HepG2 (cell line): ENCODE results near the gene FAM234B. TPM values are rescaled to one million over a fixed set of nuclear protein-coding genes. Genes with fewer than 3 reads are reported as not detected.
A peak's percentile ranks its signal among the peaks of the same experiment; 100 is the strongest.

Experiments
- ATAC-seq: fragments of 200-7000 bp; cut with Tn5 transposase; 3 replicates; pipeline ENCODE4 v1.9.1; 2020; ENCODE audit warnings: mild to moderate bottlenecking, moderate library complexity
- BruUV-seq: library from RNA; stranded (reverse); fragments of 400-500 nt; replicated peaks from 2 replicates; lab custom pipeline; 2021; lab: Mats Ljungman, UMichigan
- CTCF ChIA-PET: fragments of 300-600 bp; formaldehyde crosslinking; extraction: SDS; loops from one replicate; lab custom pipeline; 2021; ENCODE audit warnings: low total read pairs, inconsistent platforms, low intra/inter-chr PET ratio; lab: Yijun Ruan, JAX
- POLR2A ChIA-PET: fragments of 350-600 bp; sonication (Branson Sonifier 250); formaldehyde crosslinking; loops from one replicate; lab custom pipeline; 2020; ENCODE audit warnings: antibody characterized with exemption, inconsistent platforms; lab: Yijun Ruan, JAX
- DNase-seq: peaks from one replicate; pipeline ENCODE4 v3.0.0-alpha.2; 2015; ENCODE audit warnings: low spot score
- FAIRE-seq: peaks from 3 replicates; lab custom pipeline; 2011; peaks lifted over from hg19 to GRCh38; lab: Jason Lieb, UNC
- H2AFZ ChIP-seq: one replicate; pipeline ENCODE4 v1.6.1; 2011; ENCODE audit warnings: low read length, inconsistent platforms
- H3K27ac ChIP-seq: fragments of 300-600 bp; 3 replicates; pipeline ENCODE4 v1.8.0; 2011; ENCODE audit warnings: mixed run types, mild to moderate bottlenecking, mixed read lengths, low read length, inconsistent platforms; ENCODE audit not compliant: insufficient read depth; ENCODE audit errors: extremely low read length
- H3K27me3 ChIP-seq, 2 experiments: fragments of 200-600 bp in 1 of 2; 2 replicates in 1 of 2; 3 replicates in 1 of 2; pipeline versions ENCODE4 v1.6.0 to v1.8.0; 2011; ENCODE audit warnings: low read length in 2 of 2, mild to moderate bottlenecking in 2 of 2, moderate library complexity in 2 of 2, inconsistent platforms in 1 of 2; ENCODE audit not compliant: insufficient read depth in 2 of 2, control insufficient read depth in 1 of 2
- H3K36me3 ChIP-seq, 2 experiments: fragments of 200-600 bp in 1 of 2; replicated peaks in 1 of 2; 2 replicates in 1 of 2; 3 replicates in 1 of 2; pipeline versions ENCODE4 v1.5.1 to v1.8.0; 2011; ENCODE audit warnings: low read length in 2 of 2, inconsistent platforms in 1 of 2; ENCODE audit not compliant: insufficient read depth in 2 of 2, control insufficient read depth in 1 of 2
- H3K4me1 ChIP-seq: 2 replicates; pipeline ENCODE4 v1.5.1; 2012; ENCODE audit warnings: low read length, inconsistent platforms; ENCODE audit not compliant: insufficient read depth
- H3K4me2 ChIP-seq: 2 replicates; pipeline ENCODE4 v1.6.0; 2011; ENCODE audit warnings: low read depth, low read length, inconsistent platforms
- H3K4me3 ChIP-seq, 3 experiments: fragments of 200-600 bp in 1 of 3; sonication (generic), shearing (Covaris generic) in 1 of 3; replicated peaks in 1 of 3; 2 replicates each; pipeline ENCODE4 v1.5.1; 2011 to 2016; ENCODE audit warnings: low read length in 3 of 3, inconsistent platforms in 2 of 3, low read depth in 2 of 3, mild to moderate bottlenecking in 2 of 3, control low read depth in 1 of 3, mixed read lengths in 1 of 3; ENCODE audit not compliant: insufficient read depth in 1 of 3
- H3K79me2 ChIP-seq: one replicate; pipeline ENCODE4 v1.6.1; 2011; ENCODE audit warnings: low read length, inconsistent platforms; ENCODE audit not compliant: insufficient read depth
- H3K9ac ChIP-seq: 2 replicates; pipeline ENCODE4 v1.6.0; 2011; ENCODE audit warnings: mild to moderate bottlenecking, low read depth, low read length, inconsistent platforms; ENCODE audit not compliant: insufficient read depth
- H3K9me3 ChIP-seq: 2 replicates; pipeline ENCODE4 v1.5.1; 2012; ENCODE audit warnings: mild to moderate bottlenecking, low read length
- H4K20me1 ChIP-seq: 2 replicates; pipeline ENCODE4 v1.6.0; 2011; ENCODE audit warnings: inconsistent platforms, mild to moderate bottlenecking, low read length, moderate library complexity; ENCODE audit not compliant: insufficient read depth
- EP300 ChIP-seq, 3 experiments: sonication (generic) in 1 of 3; formaldehyde crosslinking in 1 of 3; IDR thresholded peaks; 2 replicates each; pipeline versions ENCODE4 v1.5.1 to v1.6.1; 2011 to 2020; ENCODE audit warnings: low read depth in 2 of 3, low read length in 2 of 3, borderline replicate concordance in 1 of 3, improper control_type of control experiment in 1 of 3, mild to moderate bottlenecking in 1 of 3, missing genetic modification reagents in 1 of 3, moderate library complexity in 1 of 3
- FOSL2 ChIP-seq: sonication (generic); formaldehyde crosslinking; IDR thresholded peaks from 2 replicates; pipeline ENCODE4 v1.4.0; 2020; ENCODE audit warnings: missing genetic modification reagents
- KDM6A ChIP-seq: IDR thresholded peaks from 2 replicates; pipeline ENCODE4 v1.6.1; 2016; ENCODE audit warnings: low read depth
- MAFF ChIP-seq: IDR thresholded peaks from 2 replicates; pipeline ENCODE4 v1.6.1; 2011; ENCODE audit warnings: low read depth, low read length, improper control_type of control experiment
- MAFK ChIP-seq, 2 experiments: IDR thresholded peaks in 1 of 2; conservative IDR thresholded peaks in 1 of 2; 2 replicates each; pipeline ENCODE4 v1.6.1; 2011; ENCODE audit warnings: improper control_type of control experiment in 2 of 2, low read length in 2 of 2
- MIER3 ChIP-seq: IDR thresholded peaks from 2 replicates; pipeline ENCODE4 v1.6.1; 2016; ENCODE audit warnings: missing compliant biosample characterization, borderline replicate concordance
- NFE2L2 ChIP-seq: fragments of 150-350 bp; IDR thresholded peaks from 2 replicates; pipeline ENCODE4 v1.6.1; 2014; ENCODE audit warnings: low read length
- ZNF550 ChIP-seq: sonication (generic); formaldehyde crosslinking; IDR thresholded peaks from 2 replicates; pipeline ENCODE4 v1.4.0; 2020; ENCODE audit warnings: mild to moderate bottlenecking, missing genetic modification reagents, borderline replicate concordance
- ZNF672 ChIP-seq: sonication (generic); formaldehyde crosslinking; IDR thresholded peaks from 2 replicates; pipeline ENCODE4 v1.8.1; 2022; ENCODE audit warnings: missing genetic modification reagents
- ZXDC ChIP-seq: sonication (generic); formaldehyde crosslinking; IDR thresholded peaks from 2 replicates; pipeline ENCODE4 v1.5.0; 2020; ENCODE audit warnings: mild to moderate bottlenecking, missing genetic modification reagents
- WGBS: methylation state at CpG from one replicate; pipeline ENCODE4 v1.1.6; 2017; ENCODE audit warnings: low lambda C conversion rate; 5-methylcytosine and 5-hydroxymethylcytosine counted together
- in situ Hi-C: cut with HindIII; loops from 2 replicates; pipeline ENCODE4 v1.10.0; 2017; ENCODE audit warnings: low pct_unique_long_range_greater_than_20kb; ENCODE audit not compliant: extremely low pct_ligation_motif_present
- intact Hi-C: fragments of 100-400 bp; cut with micrococcal nuclease; formaldehyde crosslinking; loops from one replicate; pipeline ENCODE4 v1.10.0; 2022; ENCODE audit not compliant: unreplicated experiment
- polyA plus RNA-seq, 8 experiments: library from polyadenylated mRNA; depleted of rRNA in 3 of 8; stranded (reverse) in 7 of 8; unstranded in 1 of 8; fragments of >200 nt; fragmentation: Illumina TruSeq in 4 of 8; extraction: Trizol in 4 of 8; gene quantifications; 2 replicates each; pipeline versions ENCODE4 v1.2.1 to v1.2.3, GENCODE V29; 2011 to 2016; ENCODE audit warnings: low read depth in 4 of 8, missing spikeins in 1 of 8, mixed read lengths in 1 of 8; ENCODE audit not compliant: insufficient read depth in 1 of 8
- total RNA-seq, 5 experiments: library from RNA; depleted of rRNA; stranded (reverse); fragments of >200 nt; fragmentation: Illumina TruSeq; extraction: Trizol; gene quantifications; 2 replicates each; pipeline ENCODE4 v1.2.3, GENCODE V29; 2016; ENCODE audit warnings: low read depth in 1 of 5

Gene FAM234B
- total and polyA plus RNA-seq, 2 of the 13 experiments (the other 11 are each of a cell fraction or from before 2014, with no cell fraction given) = 7.8 to 13.8 TPM

GRCh38 chr12:13112968-13113367 is 68.8 kb downstream of the FAM234B start:
- FAIRE-seq = no peak
- peaks cover 6% of the 10 kb centered on the region; the same call in 1 of the 2 replicates for H3K9me3 ChIP-seq
- peaks cover 1 to 31% of the 10 kb centered on the region in 2 experiments; a peak in 4 of 5 replicates for H3K27me3 ChIP-seq
- DNase-seq = no peak
- H3K79me2 ChIP-seq = no peaks in the 10 kb centered on the region
- no peak overlapping the region for H3K9ac ChIP-seq
- H3K4me1 ChIP-seq = peaks cover 5% of the 10 kb centered on the region; the same call in 1 of the 2 replicates
- no TSS peak for BruUV-seq
- 2% methylated on average over 6 of the region's 6 CpGs for WGBS
- TF ChIP-seq MAFK (conservative IDR thresholded peaks at IDR 0.05 in 1 of 2, IDR thresholded peaks at IDR 0.05 in 1 of 2; ENCODE audit: low read length in 2 of 2) (peak; percentile 30 to 48; a peak in 2 of 4 replicates), ZNF672 (no peak), MIER3 (no peak), ZXDC (CRISPR knock-in tag) (no peak), NFE2L2 (peak; percentile 21; the same call in 1 of the 2 replicates), FOSL2 (peak; percentile 42; the same call in 1 of the 2 replicates), ZNF550 (no peak), MAFF (peak; percentile 43; the same call in 1 of the 2 replicates), KDM6A (CRISPR knock-in tag) (no peak), EP300 (IDR thresholded peaks at IDR 0.05; ENCODE audit: low read depth in 2 of 2, low read length in 2 of 2) (no peak), EP300 (CRISPR knock-in tag; IDR thresholded peaks at IDR 0.05; ENCODE audit: borderline replicate concordance) (no peak)
- no peaks in the 10 kb centered on the region for H4K20me1 ChIP-seq
- in situ Hi-C loops = no loop called here
- ATAC-seq = no peak
- ChIA-PET POLR2A (no interaction called here), CTCF (no interaction called here)
- no peak overlapping the region for H3K27ac ChIP-seq
- H3K4me3 ChIP-seq = no peak overlapping the region
- intact Hi-C loops = no loop called here
- H3K4me2 ChIP-seq = no peak overlapping the region
- H2AFZ ChIP-seq = no peak overlapping the region
- no peaks in the 10 kb centered on the region for H3K36me3 ChIP-seq
